ENCODE results near the gene NF2.

DNA sequence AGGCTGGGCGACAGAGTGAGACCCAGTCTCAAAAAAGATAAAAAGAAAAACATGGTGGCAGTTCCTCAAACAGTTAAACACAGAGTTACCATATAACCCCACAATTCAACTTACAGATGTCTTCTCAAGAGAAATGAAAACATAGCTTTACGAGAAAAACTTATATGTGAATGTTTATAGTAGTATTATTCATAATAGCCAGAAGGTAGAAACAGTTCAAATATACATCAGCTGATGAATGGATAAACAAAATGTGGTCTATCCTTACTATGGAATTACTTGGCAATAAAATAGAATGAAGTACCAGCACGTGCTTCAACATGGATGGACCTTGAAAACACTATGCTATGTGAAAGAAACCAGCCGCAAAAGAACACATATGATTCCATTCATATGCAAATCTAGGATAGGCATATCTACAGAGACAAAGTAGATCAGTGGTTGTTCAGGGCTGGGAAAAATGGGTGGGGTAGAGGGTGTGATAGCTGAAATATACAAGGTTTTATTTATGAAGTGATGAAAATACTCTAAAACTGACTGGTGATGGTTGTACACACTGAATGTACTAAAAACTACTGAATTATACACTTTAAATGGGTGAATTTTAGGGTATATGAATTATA, 12.4 kb downstream of the NF2 start:
- TF ChIP-seq, protein P1, sequence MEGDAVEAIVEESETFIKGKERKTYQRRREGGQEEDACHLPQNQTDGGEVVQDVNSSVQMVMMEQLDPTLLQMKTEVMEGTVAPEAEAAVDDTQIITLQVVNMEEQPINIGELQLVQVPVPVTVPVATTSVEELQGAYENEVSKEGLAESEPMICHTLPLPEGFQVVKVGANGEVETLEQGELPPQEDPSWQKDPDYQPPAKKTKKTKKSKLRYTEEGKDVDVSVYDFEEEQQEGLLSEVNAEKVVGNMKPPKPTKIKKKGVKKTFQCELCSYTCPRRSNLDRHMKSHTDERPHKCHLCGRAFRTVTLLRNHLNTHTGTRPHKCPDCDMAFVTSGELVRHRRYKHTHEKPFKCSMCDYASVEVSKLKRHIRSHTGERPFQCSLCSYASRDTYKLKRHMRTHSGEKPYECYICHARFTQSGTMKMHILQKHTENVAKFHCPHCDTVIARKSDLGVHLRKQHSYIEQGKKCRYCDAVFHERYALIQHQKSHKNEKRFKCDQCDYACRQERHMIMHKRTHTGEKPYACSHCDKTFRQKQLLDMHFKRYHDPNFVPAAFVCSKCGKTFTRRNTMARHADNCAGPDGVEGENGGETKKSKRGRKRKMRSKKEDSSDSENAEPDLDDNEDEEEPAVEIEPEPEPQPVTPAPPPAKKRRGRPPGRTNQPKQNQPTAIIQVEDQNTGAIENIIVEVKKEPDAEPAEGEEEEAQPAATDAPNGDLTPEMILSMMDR (conservative IDR thresholded peaks at IDR 0.05; ENCODE audit: low read length) = no peak
- no peak for TF ChIP-seq EZH2phosphoT487 (IDR thresholded peaks at IDR 0.05; ENCODE audit: borderline replicate concordance)
